DND-41 (cell line): ENCODE data around the gene ZNF747.
A peak's percentile ranks its signal among the peaks of the same experiment; 100 is the strongest.

Experiments
- ATAC-seq: fragments of 200-7000 bp; cut with Tn5 transposase; 3 replicates; pipeline ENCODE4 v1.9.1; 2021; ENCODE audit warnings: low read depth; ENCODE audit not compliant: insufficient read depth
- DNase-seq: peaks from one replicate; pipeline ENCODE4 v3.0.0-alpha.2; 2020
- H2AFZ ChIP-seq: 2 replicates; pipeline ENCODE4 v1.6.0; 2012; ENCODE audit warnings: low read depth, low read length
- H3K27ac ChIP-seq: 2 replicates; pipeline ENCODE4 v1.5.1; 2012; ENCODE audit warnings: low read length, inconsistent platforms
- H3K27me3 ChIP-seq: fragments of 200-600 bp; sonication (generic); 2 replicates; pipeline ENCODE4 v1.6.0; 2012; ENCODE audit warnings: low read length, mild to moderate bottlenecking, inconsistent platforms; ENCODE audit not compliant: insufficient read depth, poor library complexity
- H3K36me3 ChIP-seq: 2 replicates; pipeline ENCODE4 v1.5.1; 2012; ENCODE audit warnings: low read length, inconsistent platforms; ENCODE audit not compliant: insufficient read depth
- H3K4me1 ChIP-seq: 2 replicates; pipeline ENCODE4 v1.5.1; 2012; ENCODE audit warnings: mild to moderate bottlenecking, low read length; ENCODE audit not compliant: insufficient read depth
- H3K4me2 ChIP-seq: 2 replicates; pipeline ENCODE4 v1.6.0; 2012; ENCODE audit warnings: mild to moderate bottlenecking, moderate library complexity, low read length, inconsistent platforms; ENCODE audit not compliant: insufficient read depth
- H3K4me3 ChIP-seq, 2 experiments: fragments of 200-600 bp in 1 of 2; shearing (Covaris generic) in 1 of 2; 2 replicates each; pipeline ENCODE4 v1.5.1; 2012 to 2016; ENCODE audit warnings: inconsistent platforms in 2 of 2, low read length in 2 of 2, mild to moderate bottlenecking in 2 of 2, low read depth in 1 of 2, moderate library complexity in 1 of 2
- H3K79me2 ChIP-seq: 2 replicates; pipeline ENCODE4 v1.6.0; 2012; ENCODE audit warnings: low read length, inconsistent platforms; ENCODE audit not compliant: insufficient read depth
- H3K9ac ChIP-seq: 2 replicates; pipeline ENCODE4 v1.6.0; 2012; ENCODE audit warnings: low read depth, mild to moderate bottlenecking, inconsistent platforms, low read length, moderate library complexity
- H3K9me3 ChIP-seq: 2 replicates; pipeline ENCODE4 v1.5.1; 2012; ENCODE audit warnings: low read length, moderate library complexity, mild to moderate bottlenecking, inconsistent platforms; ENCODE audit not compliant: insufficient read depth, severe bottlenecking
- H4K20me1 ChIP-seq: 2 replicates; pipeline ENCODE4 v1.6.0; 2012; ENCODE audit warnings: low read length; ENCODE audit not compliant: insufficient read depth
- EZH2 ChIP-seq: IDR thresholded peaks from 3 replicates; pipeline ENCODE4 v1.6.1; 2012; ENCODE audit warnings: borderline replicate concordance, low read depth, mild to moderate bottlenecking, moderate library complexity, low read length, inconsistent platforms; ENCODE audit not compliant: severe bottlenecking
- TF ChIP-seq, protein P1 (sequence below): IDR thresholded peaks from 2 replicates; pipeline ENCODE4 v1.5.1; 2012; ENCODE audit warnings: borderline replicate concordance, low read length, moderate library complexity, mild to moderate bottlenecking; ENCODE audit not compliant: poor library complexity, severe bottlenecking; ENCODE audit errors: extremely low read depth

ZNF747 gene

DNA sequence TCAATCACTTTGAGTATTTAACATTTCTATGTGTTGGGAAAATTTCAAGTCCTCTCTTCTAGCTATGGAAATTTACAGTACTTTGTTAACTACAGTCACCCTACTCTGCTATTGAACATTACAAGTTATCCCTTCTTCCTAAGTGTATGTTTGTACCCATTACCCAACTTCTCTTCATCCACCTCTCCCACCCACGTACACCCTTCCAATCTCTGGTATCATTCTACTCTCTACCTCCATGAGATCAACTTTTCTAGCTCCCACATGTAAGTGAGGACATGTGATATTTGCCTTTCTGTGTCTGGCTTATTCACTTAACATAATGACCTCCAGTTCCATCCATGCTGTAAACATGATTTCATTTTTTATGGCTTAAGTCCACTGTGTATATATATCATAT, 40.0 kb upstream of the ZNF747 start:
- Histone ChIP-seq H3K9ac (no peak overlapping the region), H3K4me1 (peaks cover 47% of the 10 kb centered on the region), H3K36me3 (peaks cover 35% of the 10 kb centered on the region), H3K4me3 (no peak overlapping the region), H4K20me1 (no peaks in the 10 kb centered on the region), H3K27me3 (no peaks in the 10 kb centered on the region), H3K4me2 (peak overlapping the region; percentile 40), H3K79me2 (peaks cover 83% of the 10 kb centered on the region), H2AFZ (no peak overlapping the region), H3K27ac (no peak overlapping the region), H3K9me3 (no peaks in the 10 kb centered on the region)
- DNase-seq (no peak), ATAC-seq (no peak)
- TF ChIP-seq, protein P1, sequence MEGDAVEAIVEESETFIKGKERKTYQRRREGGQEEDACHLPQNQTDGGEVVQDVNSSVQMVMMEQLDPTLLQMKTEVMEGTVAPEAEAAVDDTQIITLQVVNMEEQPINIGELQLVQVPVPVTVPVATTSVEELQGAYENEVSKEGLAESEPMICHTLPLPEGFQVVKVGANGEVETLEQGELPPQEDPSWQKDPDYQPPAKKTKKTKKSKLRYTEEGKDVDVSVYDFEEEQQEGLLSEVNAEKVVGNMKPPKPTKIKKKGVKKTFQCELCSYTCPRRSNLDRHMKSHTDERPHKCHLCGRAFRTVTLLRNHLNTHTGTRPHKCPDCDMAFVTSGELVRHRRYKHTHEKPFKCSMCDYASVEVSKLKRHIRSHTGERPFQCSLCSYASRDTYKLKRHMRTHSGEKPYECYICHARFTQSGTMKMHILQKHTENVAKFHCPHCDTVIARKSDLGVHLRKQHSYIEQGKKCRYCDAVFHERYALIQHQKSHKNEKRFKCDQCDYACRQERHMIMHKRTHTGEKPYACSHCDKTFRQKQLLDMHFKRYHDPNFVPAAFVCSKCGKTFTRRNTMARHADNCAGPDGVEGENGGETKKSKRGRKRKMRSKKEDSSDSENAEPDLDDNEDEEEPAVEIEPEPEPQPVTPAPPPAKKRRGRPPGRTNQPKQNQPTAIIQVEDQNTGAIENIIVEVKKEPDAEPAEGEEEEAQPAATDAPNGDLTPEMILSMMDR = no peak
- TF ChIP-seq EZH2 = no peak

DNA sequence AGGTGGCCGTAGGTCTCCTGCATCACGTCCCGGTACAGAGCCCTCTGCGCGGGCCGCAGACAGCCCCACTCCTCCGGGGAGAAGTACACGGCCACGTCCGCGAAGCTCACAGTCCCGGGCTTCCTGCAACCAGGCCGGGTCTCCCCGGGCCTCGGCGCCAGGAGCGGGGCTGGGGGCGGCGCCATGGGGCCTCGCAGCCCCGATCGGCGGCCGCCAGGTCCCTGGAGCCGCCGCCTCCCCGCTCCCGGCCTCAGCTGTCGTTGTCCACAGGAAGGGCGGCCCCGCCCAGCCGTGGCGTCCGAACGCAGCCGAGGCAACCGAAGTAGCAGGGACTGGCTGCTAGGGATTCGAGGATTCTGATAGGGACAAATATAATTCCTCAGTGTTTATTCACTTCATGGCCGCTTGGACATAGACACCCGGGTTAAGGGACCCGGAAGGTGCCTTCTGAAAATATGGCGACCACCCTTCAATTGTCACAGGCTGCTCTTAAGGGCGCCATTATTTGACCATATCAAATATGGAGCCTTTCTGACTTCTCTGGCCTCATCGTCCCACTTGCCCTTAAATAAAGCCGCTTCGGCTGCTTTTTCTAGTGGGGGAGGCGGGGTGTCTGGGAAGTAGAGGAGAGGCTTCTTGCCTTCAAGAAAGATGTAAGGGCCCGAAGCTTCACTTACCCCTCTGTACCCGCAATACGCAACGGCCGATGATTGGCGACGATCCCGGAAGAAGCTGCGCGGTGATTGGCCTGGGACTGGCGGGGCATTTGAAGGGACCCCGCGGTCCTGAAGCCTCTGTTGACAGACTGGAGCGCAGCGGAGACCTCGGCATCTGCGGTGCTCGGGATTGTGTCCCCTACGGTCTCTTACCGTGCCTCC, 37.0 kb upstream of the ZNF747 start, which contains the start of gene ZNF688:
Gene ZNF688 (minus strand): TSS at position 270 of the 878 bp plus-strand sequence. CDS start 85 bp downstream, at position 185.
- no peaks in the 10 kb centered on the region for H3K9me3 ChIP-seq
- H3K4me1 ChIP-seq = peaks cover 68% of the 10 kb centered on the region
- peak within 1 kb of the TSS; percentile 78 for H3K4me2 ChIP-seq
- peaks cover 16% of the 10 kb centered on the region for H3K36me3 ChIP-seq
- H4K20me1 ChIP-seq = no peaks in the 10 kb centered on the region
- H3K9ac ChIP-seq = peak within 1 kb of the TSS; percentile 94
- H3K4me3 ChIP-seq = peak within 1 kb of the TSS; percentile 71 to 92
- H2AFZ ChIP-seq = peak within 1 kb of the TSS; percentile 83
- DNase-seq (peak; percentile 99), ATAC-seq (peak; percentile 90)
- H3K27me3 ChIP-seq = no peaks in the 10 kb centered on the region
- TF ChIP-seq EZH2 = no peak
- TF ChIP-seq, protein P1 = no peak
- peak within 1 kb of the TSS; percentile 96 for H3K27ac ChIP-seq
- peaks cover 59% of the 10 kb centered on the region for H3K79me2 ChIP-seq

- ATAC-seq = no peak; the same call in 2 of the 3 replicates
- H3K36me3 ChIP-seq = peaks cover 13% of the 10 kb centered on the region; the same call in 1 of the 2 replicates
- H3K27me3 ChIP-seq = no peaks in the 10 kb centered on the region
- H3K4me1 ChIP-seq = peaks cover 68% of the 10 kb centered on the region
- TF ChIP-seq EZH2 = no peak
- TF ChIP-seq, protein P1 = no peak
- H3K4me2 ChIP-seq = peak overlapping the region; percentile 78
- H4K20me1 ChIP-seq = no peaks in the 10 kb centered on the region
- no peaks in the 10 kb centered on the region for H3K9me3 ChIP-seq
- H2AFZ ChIP-seq = peak overlapping the region; percentile 80
- peak overlapping the region; percentile 94 for H3K9ac ChIP-seq
- peaks cover 54% of the 10 kb centered on the region for H3K79me2 ChIP-seq
- H3K4me3 ChIP-seq = peak overlapping the region; percentile 52 to 92
- peak overlapping the region; percentile 96 for H3K27ac ChIP-seq
- DNase-seq = no peak
Measured at GRCh38 chr16:30570636-30571444, 36.2 kb upstream of the ZNF747 start.
